A673 (cell line): ENCODE measurements around the gene CEP170B.

ENCODE experiments used
- EZH2 ChIP-seq: fragments of 200-600 bp; sonication (generic); IDR thresholded peaks from 2 replicates; pipeline ENCODE4 v1.6.1; 2017; ENCODE audit warnings: borderline replicate concordance, low read depth, mild to moderate bottlenecking, mixed read lengths, antibody characterized with exemption, low read length; ENCODE audit not compliant: poor library complexity, severe bottlenecking
- TF ChIP-seq, protein P1 (sequence below): fragments of 300-800, 200-600 bp; sonication (generic); conservative IDR thresholded peaks from 2 replicates; pipeline ENCODE4 v1.5.1; 2017; ENCODE audit warnings: low read depth, mild to moderate bottlenecking, antibody characterized with exemption, low read length, moderate library complexity, mixed read lengths

DNA sequence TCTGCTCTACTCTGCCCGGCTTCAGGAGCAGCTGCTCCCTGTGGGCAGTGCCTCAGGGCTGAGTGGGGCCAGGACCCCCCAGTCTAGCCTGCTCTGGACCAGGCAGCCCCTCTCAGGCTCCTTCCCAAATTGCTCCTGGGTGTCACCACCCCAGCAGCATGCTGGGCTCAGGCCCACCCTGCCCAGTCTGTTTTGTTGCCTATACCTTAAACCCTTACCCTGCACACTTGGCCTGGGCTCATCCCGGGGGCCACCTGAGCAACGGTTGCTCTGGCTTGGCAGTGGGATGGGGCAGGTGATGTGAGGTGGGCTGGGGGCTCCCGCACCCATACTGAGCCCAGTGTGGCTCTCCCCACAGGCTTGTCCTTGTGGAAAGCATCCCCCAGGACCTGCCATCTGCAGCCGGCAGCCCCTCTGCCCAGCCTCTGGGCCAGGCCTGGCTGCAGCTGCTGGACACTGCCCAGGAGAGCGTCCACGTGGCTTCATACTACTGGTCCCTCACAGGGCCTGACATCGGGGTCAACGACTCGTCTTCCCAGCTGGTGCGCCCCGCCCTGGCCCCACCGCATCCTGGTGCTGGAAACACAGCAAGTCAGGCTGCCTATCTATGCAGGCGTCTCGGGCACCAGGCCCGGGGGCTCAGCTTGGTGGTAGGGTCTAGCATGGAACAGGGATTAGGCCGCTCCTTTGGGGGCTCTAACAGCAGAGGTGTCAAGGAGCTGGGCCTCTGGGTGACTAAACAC is 63.5 kb downstream of the CEP170B start:
- TF ChIP-seq, protein P1, sequence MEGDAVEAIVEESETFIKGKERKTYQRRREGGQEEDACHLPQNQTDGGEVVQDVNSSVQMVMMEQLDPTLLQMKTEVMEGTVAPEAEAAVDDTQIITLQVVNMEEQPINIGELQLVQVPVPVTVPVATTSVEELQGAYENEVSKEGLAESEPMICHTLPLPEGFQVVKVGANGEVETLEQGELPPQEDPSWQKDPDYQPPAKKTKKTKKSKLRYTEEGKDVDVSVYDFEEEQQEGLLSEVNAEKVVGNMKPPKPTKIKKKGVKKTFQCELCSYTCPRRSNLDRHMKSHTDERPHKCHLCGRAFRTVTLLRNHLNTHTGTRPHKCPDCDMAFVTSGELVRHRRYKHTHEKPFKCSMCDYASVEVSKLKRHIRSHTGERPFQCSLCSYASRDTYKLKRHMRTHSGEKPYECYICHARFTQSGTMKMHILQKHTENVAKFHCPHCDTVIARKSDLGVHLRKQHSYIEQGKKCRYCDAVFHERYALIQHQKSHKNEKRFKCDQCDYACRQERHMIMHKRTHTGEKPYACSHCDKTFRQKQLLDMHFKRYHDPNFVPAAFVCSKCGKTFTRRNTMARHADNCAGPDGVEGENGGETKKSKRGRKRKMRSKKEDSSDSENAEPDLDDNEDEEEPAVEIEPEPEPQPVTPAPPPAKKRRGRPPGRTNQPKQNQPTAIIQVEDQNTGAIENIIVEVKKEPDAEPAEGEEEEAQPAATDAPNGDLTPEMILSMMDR = no peak
- no peak for TF ChIP-seq EZH2
